ENCODE data around the gene UAP1.

The UAP1 gene

GRCh38 chr1:162617513-162617912 is 56.0 kb downstream of the UAP1 start:
- DNase-seq (ENCODE audit: low spot score): no peak

GRCh38 chr1:162619076-162619475 is 57.6 kb downstream of the UAP1 start:
- no peak for DNase-seq (ENCODE audit: low spot score)

DNA sequence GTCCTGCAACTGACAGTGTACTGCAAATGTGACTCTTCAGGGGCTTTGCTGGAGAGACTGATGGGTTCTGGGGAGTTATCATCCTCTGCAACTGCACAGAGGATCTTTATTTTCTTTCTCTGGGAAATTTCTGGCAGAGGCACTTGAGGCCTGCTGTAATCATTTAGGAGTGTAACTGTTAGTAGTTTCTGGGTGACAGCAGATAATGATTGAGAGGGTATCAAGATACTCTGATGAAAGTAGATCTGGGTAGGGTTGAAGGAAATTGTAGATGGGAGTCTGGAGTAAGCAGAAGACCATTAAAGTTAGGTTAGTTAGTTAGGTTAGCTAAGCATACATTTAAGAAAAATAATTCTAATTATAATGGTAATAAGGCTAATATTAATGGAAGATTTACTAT is 59.7 kb downstream of the UAP1 start:
- no peak for DNase-seq (ENCODE audit: low spot score)

DNA sequence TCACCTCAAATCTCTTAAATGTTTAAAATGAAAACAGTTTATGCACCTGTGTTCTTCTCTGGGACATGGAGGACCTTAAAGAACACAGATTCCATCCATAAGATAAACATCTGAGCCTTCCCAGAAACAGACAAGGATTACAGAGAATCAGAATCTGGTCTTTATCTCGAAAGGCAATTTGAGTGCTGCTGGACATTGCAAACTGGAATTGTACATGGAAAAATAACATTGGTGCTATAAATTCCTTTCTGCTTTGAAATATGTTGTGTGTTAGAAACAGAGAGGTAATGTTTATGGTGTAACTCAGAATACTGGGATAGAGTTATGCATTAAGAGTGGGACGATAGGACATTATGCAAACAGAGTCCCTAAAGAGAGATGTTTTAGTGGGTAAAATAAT is 64.2 kb downstream of the UAP1 start:
- DNase-seq (ENCODE audit: low spot score): no peak

- no peak for DNase-seq (ENCODE audit: low spot score)
These were observed 64.6 kb downstream of the UAP1 start for GRCh38 chr1:162626094-162626493.

DNA sequence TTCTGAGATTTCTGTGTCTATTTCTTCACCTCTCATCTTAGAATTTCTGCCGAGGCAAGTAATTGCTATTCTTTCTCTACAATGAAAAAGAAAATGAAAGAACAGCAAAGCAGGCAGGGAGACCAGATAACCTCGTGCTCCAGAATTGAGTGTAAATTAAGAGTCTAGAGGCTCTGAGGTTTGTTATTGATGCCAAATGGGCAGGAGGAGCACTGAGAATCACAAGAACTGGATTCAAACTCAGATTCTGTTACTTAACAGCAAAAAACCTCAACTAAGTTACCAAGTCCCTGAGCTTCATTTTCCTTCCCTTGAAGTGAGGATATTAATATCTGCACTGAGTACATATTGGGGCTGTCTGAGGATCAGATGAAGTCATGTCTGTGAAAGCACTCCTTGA is 65.2 kb downstream of the UAP1 start:
- DNase-seq (ENCODE audit: low spot score): no peak

DNA sequence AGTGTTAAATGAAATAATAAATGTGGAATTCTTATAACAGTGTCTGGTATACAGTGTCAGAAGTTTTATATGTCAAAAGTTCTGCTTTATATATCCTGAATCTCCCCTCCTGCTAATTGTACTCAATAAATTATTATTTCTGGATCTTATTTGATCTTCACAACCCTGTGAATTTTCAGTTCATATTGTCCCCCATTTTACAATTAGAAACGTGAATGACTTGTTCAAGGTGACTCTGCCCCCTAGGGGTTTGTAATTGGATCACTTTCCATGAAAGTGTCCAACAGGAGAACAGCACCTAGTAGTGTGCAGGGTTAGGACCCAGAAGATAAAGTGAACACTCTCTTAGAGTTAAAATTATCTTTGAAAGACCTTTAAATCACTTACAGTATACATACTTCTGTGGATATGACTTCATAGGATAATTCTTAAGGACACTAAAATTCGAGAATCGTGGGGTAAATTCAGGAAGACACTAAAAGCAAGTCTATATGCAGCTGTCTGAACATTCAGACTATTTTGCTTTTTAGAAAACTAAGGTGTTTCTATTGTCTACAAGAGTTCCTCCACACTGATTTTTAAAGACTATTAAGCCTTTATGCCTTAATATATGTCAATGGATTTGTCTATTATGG is 66.3 kb downstream of the UAP1 start:
- no peak for DNase-seq (ENCODE audit: low spot score)

GRCh38 chr1:162629077-162629627 is 67.6 kb downstream of the UAP1 start:
- no peak for DNase-seq (ENCODE audit: low spot score)

DNA sequence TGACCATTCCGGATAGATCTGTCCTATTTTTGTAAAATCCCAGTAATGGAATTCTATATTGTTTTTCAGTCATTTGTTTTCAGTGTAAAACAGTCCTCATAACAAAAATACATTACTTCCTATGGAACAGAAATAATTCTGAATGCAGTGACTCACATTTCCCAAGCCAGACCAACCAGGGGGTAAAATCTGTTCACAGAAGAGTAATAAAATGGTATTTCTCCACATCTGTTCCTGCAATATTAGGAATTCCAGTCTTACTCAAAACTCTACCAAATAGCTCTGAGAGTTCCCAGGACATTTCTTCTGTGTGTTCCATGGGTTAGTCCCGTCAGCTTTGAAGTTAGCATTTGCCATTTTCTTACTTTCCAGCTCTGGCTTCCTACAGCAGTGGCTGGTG is 68.1 kb downstream of the UAP1 start:
- no peak for DNase-seq (ENCODE audit: low spot score)

- no peak for DNase-seq (ENCODE audit: low spot score)
These were observed 70.1 kb downstream of the UAP1 start for GRCh38 chr1:162631546-162632191.

- DNase-seq (ENCODE audit: low spot score): no peak
These were observed 70.7 kb downstream of the UAP1 start, which contains the start of gene DDR2 for GRCh38 chr1:162632217-162632666. Gene DDR2 (plus strand): TSS chr1:162632464. CDS start chr1:162719064, 86,600 bp downstream.

GRCh38 chr1:162632698-162633080 is 71.2 kb downstream of the UAP1 start:
- DNase-seq (ENCODE audit: low spot score): no peak

GRCh38 chr1:162633081-162633762 is 71.7 kb downstream of the UAP1 start:
- no peak for DNase-seq (ENCODE audit: low spot score)

GRCh38 chr1:162635418-162635817 is 73.9 kb downstream of the UAP1 start:
- no peak for DNase-seq (ENCODE audit: low spot score)

DNA sequence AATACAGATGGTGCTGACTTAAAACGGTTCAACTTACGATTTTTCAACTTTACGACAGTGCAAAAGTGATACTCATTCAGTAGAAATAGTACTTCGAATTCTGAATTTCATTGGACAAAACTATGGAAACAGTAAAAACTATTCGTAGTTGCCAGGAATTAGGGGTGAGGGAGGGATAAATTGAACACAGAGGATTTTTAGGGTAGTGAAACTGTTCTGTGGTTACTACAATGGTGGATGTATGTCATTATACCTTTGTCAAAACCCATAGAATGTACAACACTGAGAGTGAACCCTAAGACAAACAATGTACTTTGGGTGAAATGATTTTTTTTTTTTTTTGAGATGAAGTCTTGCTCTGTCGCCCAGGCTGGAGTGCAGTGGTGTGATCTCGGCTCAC is 78.2 kb downstream of the UAP1 start:
- no peak for DNase-seq (ENCODE audit: low spot score)

DNA sequence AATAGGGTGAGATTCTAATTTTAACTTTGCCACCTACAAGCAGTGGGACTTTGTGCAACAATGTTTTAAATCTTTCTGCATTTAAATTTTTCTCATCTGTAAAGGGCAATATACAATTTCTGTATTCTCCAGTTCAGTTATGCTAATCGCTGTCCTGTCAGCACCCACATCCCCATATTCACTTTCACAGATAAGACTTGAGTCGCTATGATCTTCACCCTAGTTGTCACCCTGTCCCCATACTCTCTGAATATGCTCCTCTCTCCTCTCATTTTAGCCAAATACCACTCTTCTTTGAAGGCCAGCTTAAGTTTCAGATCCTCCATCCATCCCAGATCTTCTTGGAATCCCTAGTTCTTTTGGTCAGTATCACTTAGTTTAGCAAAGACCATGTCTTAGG is 79.6 kb downstream of the UAP1 start:
- DNase-seq (ENCODE audit: low spot score): no peak

- no peak for DNase-seq (ENCODE audit: low spot score)
These were observed 83.4 kb downstream of the UAP1 start for GRCh38 chr1:162644986-162645314.

- DNase-seq (ENCODE audit: low spot score): no peak
These were observed 84.1 kb downstream of the UAP1 start for GRCh38 chr1:162645666-162646065.

DNA sequence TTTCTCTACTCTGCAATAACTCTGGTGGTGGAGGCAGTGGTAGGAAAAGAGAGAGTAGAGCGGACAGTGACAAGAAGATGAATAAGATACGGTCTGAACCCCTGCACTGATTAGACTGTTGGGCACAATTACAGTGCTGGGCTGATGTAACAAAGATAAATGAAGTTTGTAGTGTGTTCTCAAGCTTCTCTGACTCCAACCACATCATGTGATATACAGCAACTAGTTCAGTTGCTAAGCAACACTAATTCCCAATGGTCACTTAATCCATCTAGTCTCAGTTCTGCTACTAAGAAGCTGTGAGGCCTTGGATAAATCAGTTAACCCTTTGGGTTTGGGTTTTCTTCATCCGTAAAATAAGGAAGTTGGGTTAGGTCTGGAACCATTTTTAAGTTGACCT is 88.1 kb downstream of the UAP1 start:
- no peak for DNase-seq (ENCODE audit: low spot score)

Measured in hematopoietic multipotent progenitor cell treated with erythropoietin and hydrocortisone succinate and interleukin-3 and kit ligand, for 17 days (in vitro differentiated cells).